Measurements from ENCODE around the gene TENT5C. TPM values are rescaled to one million over a fixed set of nuclear protein-coding genes. Genes with fewer than 3 reads are reported as not detected.

TENT5C gene
- total RNA-seq, 4 donors from 2014 or later = 2.3 to 22.1 (median 5.1) TPM

GRCh38 chr1:117564227-117565075, 41.4 kb upstream of the TENT5C start:
- no peaks in the 10 kb centered on the region for H3K36me3 ChIP-seq
- intact Hi-C loops (cut with DNase I; ENCODE audit: low total_unique reads) = no loop called here
- TF ChIP-seq POLR2A (IDR thresholded peaks at IDR 0.05) (no peak), CTCF (IDR thresholded peaks at IDR 0.05) (no peak)

GRCh38 chr1:117565076-117565556, 40.7 kb upstream of the TENT5C start:
- no peak for DNase-seq
- Histone ChIP-seq H3K4me3 (no peak overlapping the region), H3K27me3 (no peaks in the 10 kb centered on the region), H3K36me3 (no peaks in the 10 kb centered on the region), H3K4me1 (no peaks in the 10 kb centered on the region), H3K9me3 (no peaks in the 10 kb centered on the region), H3K27ac (no peak overlapping the region)
- intact Hi-C loops (cut with DNase I; ENCODE audit: low total_unique reads) = no loop called here
- no peak for TF ChIP-seq CTCF (IDR thresholded peaks at IDR 0.05)
- no peak for TF ChIP-seq POLR2A (IDR thresholded peaks at IDR 0.05)

More at GRCh38 chr1:117564227-117565075, 41.4 kb upstream of the TENT5C start:
- no peak for DNase-seq
- H3K27me3 ChIP-seq = no peaks in the 10 kb centered on the region
- no peaks in the 10 kb centered on the region for H3K9me3 ChIP-seq
- no peak overlapping the region for H3K27ac ChIP-seq
- H3K4me1 ChIP-seq = no peaks in the 10 kb centered on the region
- H3K4me3 ChIP-seq = no peak overlapping the region

GRCh38 chr1:117565745-117566455, 39.9 kb upstream of the TENT5C start:
- no peak overlapping the region for H3K4me3 ChIP-seq
- H3K36me3 ChIP-seq = no peaks in the 10 kb centered on the region
- no peaks in the 10 kb centered on the region for H3K9me3 ChIP-seq
- DNase-seq = no peak
- no peaks in the 10 kb centered on the region for H3K4me1 ChIP-seq
- H3K27ac ChIP-seq = no peak overlapping the region
- H3K27me3 ChIP-seq = no peaks in the 10 kb centered on the region
- intact Hi-C loops (cut with DNase I; ENCODE audit: low total_unique reads) = no loop called here
- TF ChIP-seq POLR2A (IDR thresholded peaks at IDR 0.05) (no peak), CTCF (IDR thresholded peaks at IDR 0.05) (no peak)

- TF ChIP-seq CTCF (IDR thresholded peaks at IDR 0.05) (no peak), POLR2A (IDR thresholded peaks at IDR 0.05) (no peak)
- no peaks in the 10 kb centered on the region for H3K27me3 ChIP-seq
- no peaks in the 10 kb centered on the region for H3K4me1 ChIP-seq
- intact Hi-C loops (cut with DNase I; ENCODE audit: low total_unique reads) = no loop called here
- no peak for DNase-seq
- H3K27ac ChIP-seq = no peak overlapping the region
- no peak overlapping the region for H3K4me3 ChIP-seq
- H3K36me3 ChIP-seq = no peaks in the 10 kb centered on the region
- H3K9me3 ChIP-seq = no peaks in the 10 kb centered on the region
These were observed 39.3 kb upstream of the TENT5C start for GRCh38 chr1:117566556-117566955.

- Histone ChIP-seq H3K4me1 (no peaks in the 10 kb centered on the region), H3K36me3 (no peaks in the 10 kb centered on the region), H3K27me3 (no peaks in the 10 kb centered on the region), H3K27ac (no peak overlapping the region), H3K4me3 (no peak overlapping the region), H3K9me3 (no peaks in the 10 kb centered on the region)
- no peak for DNase-seq
- TF ChIP-seq POLR2A (IDR thresholded peaks at IDR 0.05) (no peak), CTCF (IDR thresholded peaks at IDR 0.05) (no peak)
- intact Hi-C loops (cut with DNase I; ENCODE audit: low total_unique reads) = no loop called here
These were observed 38.4 kb upstream of the TENT5C start for GRCh38 chr1:117567435-117567834.
